Tongue (tissue), 2 donors: ENCODE results near the gene MSRB2. TPM values are rescaled to one million over a fixed set of nuclear protein-coding genes. Genes with fewer than 3 reads are reported as not detected.

Experiments used
- small RNA-seq: library from RNA; depleted of rRNA; stranded (forward); fragments of <200 nt; gene quantifications from one replicate; pipeline ENCODE3, GENCODE V24; 2014; ENCODE audit warnings: low replicate concordance
- total RNA-seq: library from RNA; depleted of rRNA; stranded (reverse); fragments of >200 nt; gene quantifications from one replicate; pipeline ENCODE4 v1.2.3, GENCODE V29; 2014

The MSRB2 gene
- total RNA-seq, 1 donor from 2014 or later = 20.4 TPM

Small RNAs within 50 kb of the gene (small RNA-seq; reads per million reads assigned to genes)
- not detected for gene RF00561

Other genes starting within 250 kb of the MSRB2 start
- 0.51 TPM for gene ARMC3, start 167.5 kb upstream of the MSRB2 start, total RNA-seq
- not detected for gene PTF1A, start 96.7 kb downstream of the MSRB2 start, total RNA-seq
- gene C10orf67, start 249.2 kb downstream of the MSRB2 start, total RNA-seq = 0.82 TPM